Endothelial cell of umbilical vein (primary cell): Measurements from ENCODE around the gene SORCS3. TPM values are rescaled to one million over a fixed set of nuclear protein-coding genes. Genes with fewer than 3 reads are reported as not detected.

Source experiments
- BruUV-seq: library from RNA; stranded (reverse); fragments of 400-500 nt; replicated peaks from 2 replicates; lab custom pipeline; 2021; lab: Mats Ljungman, UMichigan
- CTCF ChIA-PET: fragments of 300-600, 350-600 bp; sonication (Branson Sonifier 250); formaldehyde crosslinking; loops from one replicate; lab custom pipeline; 2021; ENCODE audit warnings: antibody characterized with exemption, inconsistent platforms; lab: Charles Lee
- POLR2A ChIA-PET: fragments of 300-600, 350-600 bp; sonication (Branson Sonifier 250); formaldehyde crosslinking; loops from one replicate; lab custom pipeline; 2021; ENCODE audit warnings: antibody characterized with exemption, inconsistent platforms; lab: Charles Lee
- DNase-seq: peaks from one replicate; pipeline ENCODE4 v3.0.0-alpha.2; 2011; ENCODE audit warnings: low read depth, low spot score
- FAIRE-seq: peaks from 2 replicates; lab custom pipeline; 2011; peaks lifted over from hg19 to GRCh38; lab: Jason Lieb, UNC
- H2AFZ ChIP-seq: 2 replicates; pipeline ENCODE4 v1.6.0; 2012; ENCODE audit warnings: low read depth, low read length, control low read depth, inconsistent platforms
- H3K27ac ChIP-seq: 2 replicates; pipeline ENCODE4 v1.5.1; 2011; ENCODE audit warnings: low read depth, mild to moderate bottlenecking, control low read depth, low read length, moderate library complexity; ENCODE audit not compliant: insufficient read depth
- H3K27me3 ChIP-seq, 2 experiments: 2 replicates each; pipeline versions ENCODE4 v1.6.0 to v1.6.1; 2011; ENCODE audit warnings: low read length in 2 of 2, mixed read lengths in 1 of 2; ENCODE audit not compliant: control insufficient read depth in 2 of 2, insufficient read depth in 2 of 2
- H3K36me3 ChIP-seq, 2 experiments: 2 replicates in 1 of 2; 3 replicates in 1 of 2; pipeline ENCODE4 v1.5.1; 2011; ENCODE audit warnings: low read length in 2 of 2, mild to moderate bottlenecking in 1 of 2, moderate library complexity in 1 of 2; ENCODE audit not compliant: control insufficient read depth in 2 of 2, insufficient read depth in 2 of 2; ENCODE audit errors: extremely low read depth in 1 of 2
- H3K4me1 ChIP-seq: 3 replicates; pipeline ENCODE4 v1.5.1; 2011; ENCODE audit warnings: mild to moderate bottlenecking, low read length; ENCODE audit not compliant: control insufficient read depth, insufficient read depth; ENCODE audit errors: extremely low read depth
- H3K4me2 ChIP-seq: 2 replicates; pipeline ENCODE4 v1.6.1; 2011; ENCODE audit warnings: low read length, control low read depth, mixed read lengths; ENCODE audit not compliant: insufficient read depth
- H3K4me3 ChIP-seq, 3 experiments: fragments of 200-600 bp in 1 of 3; sonication (generic), shearing (Covaris generic) in 1 of 3; replicated peaks in 1 of 3; 2 replicates each; pipeline ENCODE4 v1.5.1; 2011 to 2016; ENCODE audit warnings: control low read depth in 3 of 3, low read length in 3 of 3, mild to moderate bottlenecking in 2 of 3, inconsistent platforms in 1 of 3, low read depth in 1 of 3, moderate library complexity in 1 of 3; ENCODE audit not compliant: insufficient read depth in 1 of 3
- H3K79me2 ChIP-seq: 2 replicates; pipeline ENCODE4 v1.6.0; 2012; ENCODE audit warnings: low read length, inconsistent platforms; ENCODE audit not compliant: control insufficient read depth, insufficient read depth
- H3K9ac ChIP-seq: replicated peaks from 2 replicates; pipeline ENCODE3; 2011; ENCODE audit warnings: low read length, control low read depth; ENCODE audit not compliant: insufficient read depth; ENCODE audit errors: extremely low read depth
- H3K9me1 ChIP-seq: replicated peaks from 3 replicates; pipeline ENCODE4 v1.6.0; 2011; ENCODE audit warnings: mild to moderate bottlenecking, low read length; ENCODE audit not compliant: control insufficient read depth, insufficient read depth; ENCODE audit errors: extremely low read depth
- H3K9me3 ChIP-seq: replicated peaks from 2 replicates; pipeline ENCODE4 v1.5.1; 2012; ENCODE audit warnings: low read length, inconsistent platforms; ENCODE audit not compliant: control insufficient read depth, insufficient read depth
- H4K20me1 ChIP-seq: replicated peaks from 2 replicates; pipeline ENCODE3; 2011; ENCODE audit warnings: mild to moderate bottlenecking, low read length; ENCODE audit not compliant: control insufficient read depth, insufficient read depth; ENCODE audit errors: extremely low read depth
- EZH2 ChIP-seq: IDR thresholded peaks from 2 replicates; pipeline ENCODE4 v1.6.1; 2012; ENCODE audit warnings: borderline replicate concordance, low read depth, mild to moderate bottlenecking, moderate library complexity, low read length, inconsistent platforms; ENCODE audit not compliant: severe bottlenecking
- FOS ChIP-seq: IDR thresholded peaks from 2 replicates; pipeline ENCODE4 v1.6.1; 2011; ENCODE audit warnings: mild to moderate bottlenecking, low read length, moderate library complexity, borderline replicate concordance; ENCODE audit not compliant: insufficient read depth
- JUN ChIP-seq: IDR thresholded peaks from 2 replicates; pipeline ENCODE4 v1.6.1; 2011; ENCODE audit warnings: borderline replicate concordance, low read depth; ENCODE audit not compliant: insufficient read length, insufficient read depth
- POLR2AphosphoS5 ChIP-seq: IDR thresholded peaks from 2 replicates; pipeline ENCODE4 v1.6.1; 2012; ENCODE audit warnings: low read depth, mild to moderate bottlenecking, control low read depth, low read length, moderate library complexity; ENCODE audit not compliant: insufficient read depth
- dilution Hi-C: fragments of 300-500 bp; cut with MboI; formaldehyde crosslinking; loops from one replicate; pipeline ENCODE4 v1.15.0; 2019; ENCODE audit warnings: low sequenced_read_pairs; ENCODE audit not compliant: extremely low pct_ligation_motif_present
- intact Hi-C: fragments of 100-400 bp; cut with micrococcal nuclease; formaldehyde crosslinking; loops from one replicate; pipeline ENCODE4 v1.10.0; 2022
- polyA plus RNA-seq, 4 experiments: library from polyadenylated mRNA; depleted of rRNA in 3 of 4; stranded (reverse) in 3 of 4; unstranded in 1 of 4; fragments of >200 nt; gene quantifications; 2 replicates each; pipeline versions ENCODE4 v1.2.1 to v1.2.3, GENCODE V29; 2011 to 2012; ENCODE audit warnings: missing spikeins in 1 of 4
- total RNA-seq: library from RNA; stranded (reverse); gene quantifications from 2 replicates; pipeline ENCODE4 v1.2.3, GENCODE V29; 2021

Gene SORCS3
- total and polyA plus RNA-seq, 2 donors (not counting 3 experiments of a cell fraction or from before 2014, with no cell fraction given): not detected

DNA sequence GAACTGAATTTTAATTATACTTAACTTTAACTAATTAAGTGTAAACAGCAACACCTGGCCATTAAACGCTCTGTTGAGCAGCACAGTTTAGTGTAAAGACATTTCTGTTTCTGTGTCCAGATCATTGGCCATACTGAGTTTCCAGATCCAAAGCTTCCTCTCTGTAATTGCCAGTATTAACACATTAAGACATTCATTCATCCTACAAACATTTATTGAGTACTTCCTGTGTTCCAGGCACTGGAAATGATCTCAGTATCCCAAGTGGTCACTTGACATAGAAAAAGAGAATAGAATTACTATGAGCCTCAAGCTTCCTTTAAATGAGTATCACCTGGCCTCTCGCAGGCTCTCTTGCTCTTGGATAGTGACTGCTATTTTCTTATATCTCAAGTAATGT lies 618.1 kb downstream of the SORCS3 start:
- ChIA-PET CTCF (interaction anchor here (1.0 kb wide), 1 partner anchor 20 kb away, joined by 3 read pairs; no protein-coding TSS in a partner anchor), POLR2A (no interaction called here)
- Histone ChIP-seq H3K4me3 (no peak overlapping the region), H3K27ac (no peak overlapping the region), H4K20me1 (no peaks in the 10 kb centered on the region), H3K79me2 (no peaks in the 10 kb centered on the region), H3K4me2 (no peak overlapping the region), H3K9me1 (no peaks in the 10 kb centered on the region), H3K9me3 (peaks cover 2% of the 10 kb centered on the region), H3K4me1 (no peaks in the 10 kb centered on the region), H3K27me3 (no peaks in the 10 kb centered on the region), H3K9ac (no peak overlapping the region), H3K36me3 (no peaks in the 10 kb centered on the region), H2AFZ (no peak overlapping the region)
- FAIRE-seq: no peak
- intact Hi-C loops: no loop called here
- dilution Hi-C loops: no loop called here
- no peak for DNase-seq
- BruUV-seq: no TSS peak
- TF ChIP-seq JUN: no peak
- no peak for TF ChIP-seq EZH2
- TF ChIP-seq POLR2AphosphoS5: no peak

GRCh38 chr10:105262666-105263065 lies 621.6 kb downstream of the SORCS3 start:
- TF ChIP-seq EZH2: no peak
- no peak for TF ChIP-seq POLR2AphosphoS5
- TF ChIP-seq FOS: no peak
- Histone ChIP-seq H2AFZ (no peak overlapping the region), H3K4me1 (no peaks in the 10 kb centered on the region), H3K9ac (no peak overlapping the region), H3K9me3 (no peaks in the 10 kb centered on the region), H3K27ac (no peak overlapping the region), H4K20me1 (no peaks in the 10 kb centered on the region), H3K4me2 (no peak overlapping the region), H3K27me3 (no peaks in the 10 kb centered on the region), H3K4me3 (no peak overlapping the region), H3K9me1 (no peaks in the 10 kb centered on the region), H3K36me3 (no peaks in the 10 kb centered on the region), H3K79me2 (no peaks in the 10 kb centered on the region)
- dilution Hi-C loops: no loop called here
- intact Hi-C loops: no loop called here
- no TSS peak for BruUV-seq
- FAIRE-seq (no peak), DNase-seq (no peak)
- POLR2A ChIA-PET: no interaction called here
- CTCF ChIA-PET: no interaction called here
